Erythroblast (primary cell): ENCODE measurements around the gene EGFLAM.

Experiments
- GATA1 ChIP-seq: IDR thresholded peaks from 2 replicates; pipeline ENCODE4 v1.6.1; 2011; ENCODE audit warnings: low read depth, mild to moderate bottlenecking, control low read depth, low read length, moderate library complexity
- POLR2A ChIP-seq: IDR thresholded peaks from 2 replicates; pipeline ENCODE4 v1.6.1; 2011; ENCODE audit warnings: mild to moderate bottlenecking, low read length

GRCh38 chr5:38212307-38212706, 46.1 kb upstream of the EGFLAM start:
- TF ChIP-seq POLR2A (no peak), GATA1 (no peak)
